HepG2 (cell line): ENCODE data around the gene NR2F1-AS1. TPM values are rescaled to one million over a fixed set of nuclear protein-coding genes. Genes with fewer than 3 reads are reported as not detected.
A peak's percentile ranks its signal among the peaks of the same experiment; 100 is the strongest.

Source experiments
- CBX1 ChIP-seq: IDR thresholded peaks from one replicate; pipeline ENCODE4 v1.6.1; 2016; ENCODE audit warnings: antibody characterized with exemption, low read depth
- ELK4 ChIP-seq: sonication (generic); formaldehyde crosslinking; IDR thresholded peaks from 2 replicates; pipeline ENCODE4 v1.9.0; 2021; ENCODE audit warnings: missing genetic modification reagents, borderline replicate concordance
- GATAD2A ChIP-seq: IDR thresholded peaks from 2 replicates; pipeline ENCODE4 v1.6.1; 2016
- HMG20A ChIP-seq: IDR thresholded peaks from 2 replicates; pipeline ENCODE4 v1.6.1; 2016; ENCODE audit warnings: borderline replicate concordance
- IRX3 ChIP-seq: sonication (generic); formaldehyde crosslinking; IDR thresholded peaks from 2 replicates; pipeline ENCODE4 v1.8.1; 2023; ENCODE audit warnings: mild to moderate bottlenecking, low read depth, missing genetic modification reagents, borderline replicate concordance
- NCOA1 ChIP-seq: sonication (generic); formaldehyde crosslinking; IDR thresholded peaks from 2 replicates; pipeline ENCODE4 v1.9.0; 2021; ENCODE audit warnings: missing genetic modification reagents
- PAF1 ChIP-seq: IDR thresholded peaks from 2 replicates; pipeline ENCODE4 v1.6.1; 2016; ENCODE audit warnings: missing genetic modification reagents, missing compliant biosample characterization
- RORA ChIP-seq: sonication (generic); formaldehyde crosslinking; IDR thresholded peaks from 2 replicates; pipeline ENCODE4 v1.5.0; 2020; ENCODE audit warnings: mild to moderate bottlenecking, missing genetic modification reagents, moderate library complexity
- YY1 ChIP-seq: IDR thresholded peaks from 2 replicates; pipeline ENCODE4 v1.6.1; 2011; ENCODE audit warnings: low read length, low read depth, moderate library complexity, mild to moderate bottlenecking; ENCODE audit not compliant: insufficient read depth, insufficient replicate concordance
- ZBTB7A ChIP-seq: sonication (generic); formaldehyde crosslinking; IDR thresholded peaks from 2 replicates; pipeline ENCODE4 v1.8.0; 2022; ENCODE audit warnings: mild to moderate bottlenecking, missing genetic modification reagents
- ZFP1 ChIP-seq: IDR thresholded peaks from 2 replicates; pipeline ENCODE4 v1.6.1; 2016
- ZFP37 ChIP-seq: sonication (generic); formaldehyde crosslinking; IDR thresholded peaks from 2 replicates; pipeline ENCODE4 v1.4.0; 2020; ENCODE audit warnings: missing genetic modification reagents, borderline replicate concordance
- ZNF142 ChIP-seq: sonication (generic); formaldehyde crosslinking; IDR thresholded peaks from 2 replicates; pipeline ENCODE4 v1.4.0; 2020; ENCODE audit warnings: missing genetic modification reagents
- ZNF160 ChIP-seq: sonication (generic); formaldehyde crosslinking; IDR thresholded peaks from 2 replicates; pipeline ENCODE4 v1.8.0; 2022; ENCODE audit warnings: mild to moderate bottlenecking, inconsistent platforms, missing genetic modification reagents
- ZNF451 ChIP-seq: sonication (generic); formaldehyde crosslinking; IDR thresholded peaks from 2 replicates; pipeline ENCODE4 v1.5.0; 2020; ENCODE audit warnings: mild to moderate bottlenecking, missing genetic modification reagents
- ZNF605 ChIP-seq: sonication (generic); formaldehyde crosslinking; IDR thresholded peaks from 2 replicates; pipeline ENCODE4 v1.8.0; 2022; ENCODE audit warnings: mild to moderate bottlenecking, missing genetic modification reagents
- ZNF616 ChIP-seq: sonication (generic); formaldehyde crosslinking; IDR thresholded peaks from 2 replicates; pipeline ENCODE4 v1.5.0; 2020; ENCODE audit warnings: low read depth, mild to moderate bottlenecking, missing genetic modification reagents
- ZNF703 ChIP-seq: sonication (generic); formaldehyde crosslinking; IDR thresholded peaks from 2 replicates; pipeline ENCODE4 v1.5.1; 2020; ENCODE audit warnings: missing genetic modification reagents, mild to moderate bottlenecking, moderate library complexity, borderline replicate concordance
- ZNF776 ChIP-seq: sonication (generic); formaldehyde crosslinking; IDR thresholded peaks from 2 replicates; pipeline ENCODE4 v1.4.0; 2020; ENCODE audit warnings: mild to moderate bottlenecking, missing genetic modification reagents
- ZNF781 ChIP-seq: sonication (generic); formaldehyde crosslinking; IDR thresholded peaks from 2 replicates; pipeline ENCODE4 v1.5.1; 2020; ENCODE audit warnings: borderline replicate concordance, mild to moderate bottlenecking, missing genetic modification reagents; ENCODE audit errors: not compliant biosample characterization
- ZSCAN21 ChIP-seq: sonication (generic); formaldehyde crosslinking; IDR thresholded peaks from 2 replicates; pipeline ENCODE4 v1.8.0; 2022; ENCODE audit warnings: mild to moderate bottlenecking, missing genetic modification reagents, moderate library complexity, borderline replicate concordance
- polyA plus RNA-seq, 8 experiments: library from polyadenylated mRNA; depleted of rRNA in 3 of 8; stranded (reverse) in 7 of 8; unstranded in 1 of 8; fragments of >200 nt; fragmentation: Illumina TruSeq in 4 of 8; extraction: Trizol in 4 of 8; gene quantifications; 2 replicates each; pipeline versions ENCODE4 v1.2.1 to v1.2.3, GENCODE V29; 2011 to 2016; ENCODE audit warnings: low read depth in 4 of 8, missing spikeins in 1 of 8, mixed read lengths in 1 of 8; ENCODE audit not compliant: insufficient read depth in 1 of 8
- total RNA-seq, 5 experiments: library from RNA; depleted of rRNA; stranded (reverse); fragments of >200 nt; fragmentation: Illumina TruSeq; extraction: Trizol; gene quantifications; 2 replicates each; pipeline ENCODE4 v1.2.3, GENCODE V29; 2016; ENCODE audit warnings: low read depth in 1 of 5
- TF ChIP-seq, protein P1 (sequence below): sonication (generic); formaldehyde crosslinking; IDR thresholded peaks from 2 replicates; pipeline ENCODE4 v1.8.0; 2022; ENCODE audit warnings: missing genetic modification reagents, mild to moderate bottlenecking, borderline replicate concordance

Gene NR2F1-AS1
- total and polyA plus RNA-seq, 2 of the 13 experiments (the other 11 are each of a cell fraction or from before 2014, with no cell fraction given), result 2.8 TPM

GRCh38 chr5:93620487-93621326 lies 39.7 kb upstream of the NR2F1-AS1 start (continued):
- TF ChIP-seq ZNF142, result peak; percentile 45; the same call in 1 of the 2 replicates
- TF ChIP-seq ZNF451 (CRISPR knock-in tag), result no peak
- TF ChIP-seq ELK4, result no peak
- no peak for TF ChIP-seq CBX1
- no peak for TF ChIP-seq ZFP1 (CRISPR knock-in tag)
- TF ChIP-seq ZNF776 (CRISPR knock-in tag), result no peak
- peak; percentile 34 for TF ChIP-seq YY1
- no peak for TF ChIP-seq ZBTB7A (CRISPR knock-in tag)
- no peak for TF ChIP-seq ZNF703 (CRISPR knock-in tag)
- no peak for TF ChIP-seq ZSCAN21 (CRISPR knock-in tag)
- TF ChIP-seq, protein P1, sequence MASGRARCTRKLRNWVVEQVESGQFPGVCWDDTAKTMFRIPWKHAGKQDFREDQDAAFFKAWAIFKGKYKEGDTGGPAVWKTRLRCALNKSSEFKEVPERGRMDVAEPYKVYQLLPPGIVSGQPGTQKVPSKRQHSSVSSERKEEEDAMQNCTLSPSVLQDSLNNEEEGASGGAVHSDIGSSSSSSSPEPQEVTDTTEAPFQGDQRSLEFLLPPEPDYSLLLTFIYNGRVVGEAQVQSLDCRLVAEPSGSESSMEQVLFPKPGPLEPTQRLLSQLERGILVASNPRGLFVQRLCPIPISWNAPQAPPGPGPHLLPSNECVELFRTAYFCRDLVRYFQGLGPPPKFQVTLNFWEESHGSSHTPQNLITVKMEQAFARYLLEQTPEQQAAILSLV (CRISPR knock-in tag), result no peak
- no peak for TF ChIP-seq NCOA1 (CRISPR knock-in tag)
- TF ChIP-seq GATAD2A, result peak; percentile 43; the same call in 1 of the 2 replicates
- 0 out of 2 replicates have a peak, but pooled peaks have one; percentile 25 for TF ChIP-seq ZNF160 (CRISPR knock-in tag)
- no peak for TF ChIP-seq IRX3 (CRISPR knock-in tag)
- no peak for TF ChIP-seq ZNF781
- TF ChIP-seq ZFP37 (CRISPR knock-in tag), result no peak
- TF ChIP-seq PAF1, result no peak
- no peak for TF ChIP-seq RORA (CRISPR knock-in tag)
- TF ChIP-seq ZNF605 (CRISPR knock-in tag), result peak; percentile 51; the same call in 1 of the 2 replicates
- no peak for TF ChIP-seq HMG20A
- TF ChIP-seq ZNF616, result no peak
